GM21717 (cell line): ENCODE data around the gene ZNF513.
"Not testable (repeated sequence)": the region's sequence is repeated elsewhere in the genome, so short reads cannot be mapped to it uniquely, and the experiment has no call there.

Experiments
- ATAC-seq: cut with Tn5 transposase; IDR thresholded peaks from one replicate; pipeline ENCODE4 v1.9.1; 2021; ENCODE audit warnings: mild to moderate bottlenecking, moderate library complexity; ENCODE audit not compliant: unreplicated experiment

The ZNF513 gene, protein sequence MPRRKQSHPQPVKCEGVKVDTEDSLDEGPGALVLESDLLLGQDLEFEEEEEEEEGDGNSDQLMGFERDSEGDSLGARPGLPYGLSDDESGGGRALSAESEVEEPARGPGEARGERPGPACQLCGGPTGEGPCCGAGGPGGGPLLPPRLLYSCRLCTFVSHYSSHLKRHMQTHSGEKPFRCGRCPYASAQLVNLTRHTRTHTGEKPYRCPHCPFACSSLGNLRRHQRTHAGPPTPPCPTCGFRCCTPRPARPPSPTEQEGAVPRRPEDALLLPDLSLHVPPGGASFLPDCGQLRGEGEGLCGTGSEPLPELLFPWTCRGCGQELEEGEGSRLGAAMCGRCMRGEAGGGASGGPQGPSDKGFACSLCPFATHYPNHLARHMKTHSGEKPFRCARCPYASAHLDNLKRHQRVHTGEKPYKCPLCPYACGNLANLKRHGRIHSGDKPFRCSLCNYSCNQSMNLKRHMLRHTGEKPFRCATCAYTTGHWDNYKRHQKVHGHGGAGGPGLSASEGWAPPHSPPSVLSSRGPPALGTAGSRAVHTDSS

DNA sequence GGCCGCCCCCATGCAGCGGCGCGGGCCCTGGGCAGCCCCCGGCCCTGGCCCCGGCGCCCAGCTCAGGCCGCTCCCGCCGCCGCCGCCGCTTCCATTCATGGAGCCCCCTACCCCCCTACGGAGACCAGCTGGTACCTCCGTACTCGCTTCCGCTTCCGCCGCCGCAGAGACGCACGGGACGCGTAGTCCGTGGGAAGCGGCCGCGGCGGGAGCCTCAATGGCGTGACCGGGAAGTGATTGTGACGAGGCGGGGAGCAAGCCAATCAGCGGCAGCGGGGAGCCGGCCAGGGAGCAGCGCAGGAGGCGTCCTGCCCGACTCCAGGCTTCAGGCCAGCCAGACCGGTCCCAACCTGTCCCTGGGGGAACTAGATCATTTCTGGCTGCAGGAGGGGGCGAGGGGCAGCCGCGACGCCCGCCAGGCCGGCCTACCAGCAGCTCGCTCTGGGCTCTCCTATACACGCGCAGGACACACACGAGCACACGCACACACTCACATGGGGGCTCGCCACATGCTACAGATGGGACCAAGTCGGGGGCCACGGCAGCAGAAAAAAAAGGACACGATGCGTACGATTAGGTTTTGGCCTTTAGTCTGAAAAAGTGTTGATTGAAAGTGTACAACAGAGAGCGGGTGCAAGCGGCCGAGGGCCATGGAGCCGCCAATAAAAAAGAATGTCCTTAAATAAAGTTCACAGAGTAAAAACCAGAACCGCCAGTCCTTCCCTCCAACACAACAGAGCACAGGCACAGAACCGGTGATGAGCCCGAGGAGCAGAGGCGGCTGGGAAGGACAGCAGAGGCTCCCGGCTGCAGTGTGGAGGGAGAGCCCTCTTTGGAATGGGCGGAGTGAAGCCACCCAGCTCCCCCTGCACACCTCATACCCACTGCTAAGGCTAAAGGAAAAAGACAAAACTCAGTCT is at the start of gene ZNF513:
Gene ZNF513 (minus strand): TSS at position 109 of the 920 bp plus-strand sequence. CDS start 208 bp downstream, outside the sequence.
- ATAC-seq = peak; percentile 77

DNA sequence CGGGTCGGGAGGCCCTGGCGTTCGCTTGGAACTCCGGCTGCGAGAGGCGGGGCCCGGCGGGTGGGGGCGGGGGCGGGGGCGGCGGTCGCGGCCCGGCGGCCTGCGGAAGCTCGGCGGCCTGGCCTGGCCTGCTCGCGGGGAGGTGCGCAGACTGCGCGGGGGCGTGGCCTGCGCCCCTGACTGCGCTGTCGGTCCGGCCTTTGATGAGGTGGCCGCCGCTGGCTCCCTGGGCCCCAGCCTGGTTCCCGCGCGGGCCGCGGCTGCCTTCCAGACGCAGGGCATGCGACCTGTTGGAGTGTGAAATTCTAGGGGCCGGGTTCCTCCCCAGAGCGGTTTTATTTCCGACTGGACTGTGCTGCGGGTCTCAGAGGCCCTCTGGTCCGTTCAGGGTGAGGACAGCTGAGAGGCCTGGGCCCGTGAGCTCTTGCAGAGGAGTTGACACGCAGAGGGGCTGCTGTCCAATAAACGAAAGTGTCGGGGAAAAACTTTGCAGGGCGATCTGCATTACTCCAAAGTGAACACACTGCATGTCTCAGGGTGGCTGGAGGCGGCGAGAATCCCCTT is 48.5 kb upstream of the ZNF513 start:
- ATAC-seq = peak; percentile 68

DNA sequence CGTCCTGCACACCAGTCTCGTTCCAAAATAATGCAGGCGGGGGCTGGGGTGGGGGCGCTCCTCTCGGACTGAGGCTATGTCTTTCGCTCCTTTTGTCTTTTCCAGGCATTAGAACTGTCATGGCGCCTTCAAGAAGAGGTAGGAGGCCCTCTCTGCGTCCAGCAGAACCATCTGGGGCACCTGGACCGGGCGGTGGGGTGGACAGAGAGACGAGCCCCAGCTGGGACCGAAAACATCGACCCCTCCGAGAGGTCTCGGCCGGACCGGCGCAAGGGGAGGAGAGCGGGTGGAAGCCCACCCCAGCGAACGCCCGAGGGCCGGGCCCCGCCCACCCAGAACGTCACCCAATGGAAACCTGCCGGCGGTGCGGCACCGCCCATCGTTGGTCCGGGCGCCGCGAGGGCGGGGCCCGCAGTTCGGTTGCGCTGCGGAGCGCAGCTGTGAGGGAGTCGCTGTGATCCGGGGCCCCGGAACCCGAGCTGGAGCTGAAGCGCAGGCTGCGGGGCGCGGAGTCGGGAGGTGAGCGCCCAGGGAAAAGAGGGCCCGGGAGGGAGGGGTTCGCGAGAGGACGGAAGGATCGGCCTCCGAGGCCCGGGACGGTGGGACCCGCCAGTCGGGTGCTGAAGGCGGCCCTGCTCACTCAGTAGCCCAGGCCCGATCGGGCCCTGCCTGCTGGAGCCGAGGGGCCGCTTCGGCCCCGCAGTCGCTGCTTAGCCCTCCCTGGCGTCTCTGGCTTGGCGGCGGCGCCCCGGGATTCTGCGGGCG is 47.9 kb upstream of the ZNF513 start, which contains the start of gene NRBP1:
Gene NRBP1 (plus strand): TSS at position 419 of the 765 bp plus-strand sequence. CDS start 4,643 bp downstream, outside the sequence.
- peak; percentile 84 for ATAC-seq

DNA sequence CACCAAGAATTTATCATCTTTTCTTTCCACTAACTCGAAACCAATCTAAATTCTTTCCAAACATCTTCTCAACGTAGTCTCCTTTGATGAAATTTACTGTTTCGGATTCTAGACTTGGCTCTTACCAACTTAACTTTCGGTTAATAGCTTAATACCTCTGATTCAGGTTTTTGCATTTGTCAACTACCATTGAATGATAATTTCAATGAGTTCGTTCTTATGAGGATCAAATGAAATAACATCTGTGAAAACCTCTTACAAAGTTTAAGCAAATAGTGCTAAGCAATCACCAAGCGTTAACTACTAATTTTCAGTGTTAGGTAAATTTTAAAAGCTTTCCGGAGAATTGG is 47.3 kb upstream of the ZNF513 start:
- no peak for ATAC-seq

DNA sequence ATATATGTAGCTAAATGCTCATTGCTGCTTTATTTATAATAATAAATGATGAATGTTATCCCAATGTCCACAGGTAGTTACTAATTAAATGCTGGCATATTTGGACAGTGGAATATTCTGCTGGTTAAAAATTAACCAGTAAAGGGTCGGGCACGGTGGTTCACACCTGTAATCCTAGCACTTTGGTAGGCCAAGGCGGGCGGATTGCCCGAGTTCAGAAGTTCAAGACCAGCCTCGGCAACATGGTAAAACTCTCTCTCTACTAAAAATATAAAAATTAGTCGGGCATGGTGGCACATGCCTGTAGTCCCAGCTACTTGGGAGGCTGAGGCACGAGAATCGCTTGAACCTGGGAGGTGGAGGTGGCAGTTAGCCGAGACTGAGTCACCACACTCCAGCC is 44.5 kb upstream of the ZNF513 start:
- not testable (repeated sequence) for ATAC-seq

DNA sequence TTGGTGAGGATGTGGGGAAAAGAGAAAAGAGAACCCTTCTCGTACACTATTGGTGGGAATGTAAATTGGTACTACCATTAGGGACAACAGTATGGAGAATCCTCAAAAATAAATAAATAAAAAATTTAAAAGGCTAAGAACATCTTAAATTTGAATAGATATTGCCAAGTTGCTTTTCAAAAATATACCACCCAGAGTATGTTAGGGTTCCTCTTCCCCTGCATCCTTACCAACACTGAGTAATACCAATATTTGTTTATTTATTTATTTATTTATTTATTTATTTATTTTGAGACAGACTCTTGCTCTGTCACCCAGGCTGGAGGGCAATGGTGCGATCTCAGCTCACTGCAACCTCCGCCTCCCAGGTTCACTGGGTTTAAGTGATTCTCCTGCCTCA is 42.4 kb upstream of the ZNF513 start:
- ATAC-seq = no peak

DNA sequence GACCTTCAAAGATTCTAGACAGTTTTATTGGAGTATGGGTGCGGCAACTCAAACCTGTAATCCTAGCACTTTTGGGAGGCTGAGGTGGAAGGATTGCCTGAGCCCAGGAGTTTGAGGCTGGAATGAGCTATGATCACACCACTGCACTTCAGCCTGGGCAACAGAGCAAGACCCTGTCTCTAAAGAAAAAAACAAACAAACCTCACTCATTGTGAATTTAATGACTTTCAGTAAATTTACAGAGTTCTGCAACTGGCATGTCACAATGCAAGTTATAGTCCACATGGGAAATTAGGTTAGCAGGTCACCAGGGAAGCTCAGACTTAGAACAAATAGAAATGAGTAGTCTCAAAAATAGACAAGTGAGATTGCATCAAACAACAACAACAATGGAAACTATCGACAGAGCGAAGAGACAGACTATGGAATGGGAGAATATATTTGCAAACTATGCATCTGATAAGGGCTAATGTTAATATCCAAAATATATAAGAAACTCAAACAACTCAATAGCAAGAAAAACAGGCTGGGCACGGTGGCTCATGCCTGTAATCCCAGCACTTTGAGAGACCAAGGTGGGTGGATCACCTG is 41.2 kb upstream of the ZNF513 start:
- no peak for ATAC-seq

DNA sequence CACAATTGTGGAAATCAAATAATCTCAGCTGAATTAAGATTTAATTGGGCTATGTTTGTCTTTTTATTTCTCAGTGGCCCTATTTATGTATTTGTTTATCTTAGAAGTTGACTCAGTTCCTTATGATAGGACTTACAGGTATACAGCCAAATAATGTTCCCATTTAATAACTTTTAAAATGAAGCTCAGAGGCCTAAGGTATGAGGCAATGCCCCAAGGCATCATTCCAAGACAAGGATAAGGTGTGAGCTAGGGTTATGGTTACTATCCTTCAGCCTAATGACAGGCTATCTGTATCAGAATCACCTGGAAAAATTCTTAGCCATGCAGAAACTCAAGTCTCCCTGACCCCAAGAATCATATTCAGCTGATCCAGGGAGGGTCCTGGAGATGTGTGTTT is 40.5 kb upstream of the ZNF513 start:
- ATAC-seq = no peak

DNA sequence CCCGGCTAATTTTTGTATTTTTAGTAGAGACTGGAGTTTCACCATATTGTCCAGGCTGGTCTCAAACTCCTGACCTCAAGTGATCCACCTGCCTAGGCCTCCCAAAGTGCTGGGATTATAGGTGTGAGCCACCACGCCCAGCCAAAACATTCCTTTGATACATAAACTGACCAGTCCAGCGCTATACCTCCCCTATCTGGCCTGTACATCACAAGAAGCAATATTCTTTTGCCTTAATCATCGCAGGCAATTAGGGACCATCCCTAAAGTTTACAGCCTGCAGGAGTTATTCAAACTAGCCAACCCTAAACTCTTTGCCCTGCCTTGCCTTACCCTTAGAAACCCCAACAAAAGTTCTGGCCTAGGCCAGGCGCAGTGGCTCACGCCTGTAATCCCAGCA is 35.6 kb upstream of the ZNF513 start:
- no peak for ATAC-seq

DNA sequence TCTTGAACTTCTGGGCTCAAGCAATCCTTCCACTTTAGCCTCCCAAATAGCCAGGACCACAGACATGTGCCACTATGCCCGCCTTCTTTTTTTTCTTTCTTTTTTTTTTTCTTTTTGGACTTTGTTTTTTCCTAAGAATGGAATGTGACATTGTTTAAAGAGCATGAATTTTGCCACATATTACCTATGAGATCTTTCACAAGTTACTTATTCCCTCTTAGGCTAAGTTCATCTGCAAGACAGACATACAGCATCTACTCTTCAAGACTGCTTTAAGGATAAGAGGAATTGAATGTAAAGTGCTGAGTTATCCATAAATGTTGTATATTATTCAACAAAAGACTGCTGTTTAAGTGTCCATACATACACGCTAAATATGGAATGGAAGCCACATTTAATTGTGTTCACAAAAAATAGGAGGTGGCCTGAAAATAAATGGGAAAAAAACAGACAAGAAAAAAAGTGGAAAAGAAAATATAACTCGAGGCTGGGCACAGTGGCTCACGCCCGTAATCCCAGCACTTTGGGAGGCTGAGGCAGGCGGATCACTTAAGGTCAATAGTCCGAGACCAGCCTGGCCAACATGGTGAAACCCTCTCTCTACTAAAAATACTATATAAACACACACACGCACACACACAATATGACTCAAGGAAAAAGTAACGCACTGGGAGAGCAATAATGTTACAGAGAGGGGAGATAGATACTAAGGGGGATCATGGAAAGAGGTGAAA is 32.1 kb upstream of the ZNF513 start:
- ATAC-seq = no peak

DNA sequence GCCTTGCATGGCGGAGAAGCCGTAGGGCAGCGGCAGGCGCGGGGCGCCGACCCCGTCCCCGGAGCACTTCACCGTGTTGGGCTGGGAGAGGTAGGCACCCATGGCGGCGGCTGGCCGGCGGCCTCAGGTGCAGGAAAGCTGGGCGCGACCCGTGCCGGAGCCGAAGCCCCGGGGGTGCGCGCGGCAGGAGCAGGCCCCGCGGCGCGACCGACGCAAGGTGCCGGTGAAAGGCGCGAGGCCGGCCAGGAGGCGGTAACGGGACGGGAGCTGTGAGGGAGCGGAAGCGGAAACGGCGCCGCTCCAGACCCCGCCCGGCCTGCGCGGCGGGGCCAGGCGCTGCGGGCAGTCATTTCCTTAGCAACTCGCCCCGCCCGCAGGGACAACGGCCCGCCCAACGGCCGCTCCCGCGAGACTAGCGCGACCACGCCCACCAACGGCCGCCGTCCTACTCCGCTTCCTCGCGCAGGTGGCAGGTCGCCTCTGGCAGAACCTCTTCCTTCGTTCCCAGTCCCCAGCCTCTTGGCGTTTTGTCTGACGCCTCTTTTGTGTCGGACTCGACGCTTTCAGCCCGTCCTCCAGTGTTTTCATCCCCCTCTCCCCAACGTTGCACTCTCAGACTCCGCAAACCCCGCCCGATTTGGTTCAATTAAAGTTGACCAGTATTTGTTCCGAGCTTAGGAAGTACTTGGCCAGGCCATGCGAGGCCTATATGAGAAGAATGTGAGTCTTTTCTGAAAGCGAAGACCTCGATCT is 29.0 kb upstream of the ZNF513 start, which contains the start of gene PPM1G:
Gene PPM1G (minus strand): TSS at position 271 of the 753 bp plus-strand sequence. CDS start 169 bp downstream, at position 102.
- ATAC-seq = peak; percentile 94

DNA sequence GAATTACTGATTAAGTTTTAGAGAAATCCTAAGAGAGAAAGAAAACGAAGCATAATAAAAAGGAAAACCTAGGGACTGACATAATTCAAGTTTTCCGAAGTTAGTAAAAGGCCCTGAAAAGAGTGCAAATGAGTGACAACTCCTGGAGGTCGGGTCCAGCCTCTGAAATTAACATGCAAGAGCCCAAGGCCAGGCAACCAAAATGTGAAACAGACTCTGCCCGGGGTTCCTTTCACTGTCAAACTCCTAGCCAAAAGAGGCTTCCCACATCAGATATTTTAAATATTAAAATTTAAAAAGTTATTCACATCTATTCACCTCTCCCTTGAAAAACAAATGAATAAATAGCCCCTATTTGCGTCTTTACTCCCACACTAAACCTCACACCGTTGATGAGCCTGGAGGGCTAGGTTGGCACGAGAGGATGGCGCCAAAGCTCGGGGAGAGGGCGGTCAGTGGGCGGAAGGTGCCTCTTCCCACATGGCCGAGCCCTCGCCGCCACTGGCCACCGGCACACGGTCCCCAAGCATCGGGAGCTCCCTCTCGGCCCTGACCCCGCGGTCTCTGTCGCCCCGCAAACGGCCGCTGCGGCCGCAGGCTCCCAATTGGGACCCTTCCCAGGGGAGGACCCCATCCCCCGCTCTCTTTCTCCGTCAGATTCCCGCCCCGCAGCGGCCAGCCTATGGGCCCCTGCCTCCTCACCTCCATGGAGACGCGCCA is 28.2 kb upstream of the ZNF513 start:
- ATAC-seq = peak; percentile 34

DNA sequence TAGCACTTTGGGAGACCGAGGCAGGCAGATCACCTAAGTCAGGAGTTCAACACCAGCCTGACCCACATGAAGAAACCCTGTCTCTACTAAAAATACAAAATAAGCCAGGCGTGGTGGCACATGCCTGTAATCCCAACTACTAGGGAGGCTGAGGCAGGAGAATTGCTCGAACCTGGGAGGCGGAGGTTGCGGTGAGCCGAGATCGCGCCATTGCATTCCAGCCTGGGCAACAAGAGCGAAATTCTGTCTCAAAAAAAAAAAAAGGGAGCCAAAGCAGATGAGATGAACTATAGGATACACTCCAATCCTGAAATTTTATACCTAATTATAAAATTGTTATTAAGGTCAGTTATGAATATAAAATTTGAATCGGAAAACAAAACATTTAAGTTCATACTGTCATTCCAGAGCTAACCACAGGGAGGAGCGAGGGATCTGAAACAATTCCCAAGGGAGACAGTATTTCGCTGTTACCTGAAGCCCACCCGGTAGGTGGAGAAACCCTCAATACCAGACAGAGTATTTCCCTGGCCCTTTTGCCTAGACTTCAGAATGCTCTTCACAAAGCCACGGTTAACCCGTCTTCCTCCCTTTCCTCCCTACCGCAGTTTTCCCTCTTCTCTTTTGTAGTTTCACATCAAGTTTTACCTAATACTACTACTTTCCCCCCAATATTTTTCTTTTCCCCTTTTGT is 27.4 kb upstream of the ZNF513 start:
- no peak for ATAC-seq

DNA sequence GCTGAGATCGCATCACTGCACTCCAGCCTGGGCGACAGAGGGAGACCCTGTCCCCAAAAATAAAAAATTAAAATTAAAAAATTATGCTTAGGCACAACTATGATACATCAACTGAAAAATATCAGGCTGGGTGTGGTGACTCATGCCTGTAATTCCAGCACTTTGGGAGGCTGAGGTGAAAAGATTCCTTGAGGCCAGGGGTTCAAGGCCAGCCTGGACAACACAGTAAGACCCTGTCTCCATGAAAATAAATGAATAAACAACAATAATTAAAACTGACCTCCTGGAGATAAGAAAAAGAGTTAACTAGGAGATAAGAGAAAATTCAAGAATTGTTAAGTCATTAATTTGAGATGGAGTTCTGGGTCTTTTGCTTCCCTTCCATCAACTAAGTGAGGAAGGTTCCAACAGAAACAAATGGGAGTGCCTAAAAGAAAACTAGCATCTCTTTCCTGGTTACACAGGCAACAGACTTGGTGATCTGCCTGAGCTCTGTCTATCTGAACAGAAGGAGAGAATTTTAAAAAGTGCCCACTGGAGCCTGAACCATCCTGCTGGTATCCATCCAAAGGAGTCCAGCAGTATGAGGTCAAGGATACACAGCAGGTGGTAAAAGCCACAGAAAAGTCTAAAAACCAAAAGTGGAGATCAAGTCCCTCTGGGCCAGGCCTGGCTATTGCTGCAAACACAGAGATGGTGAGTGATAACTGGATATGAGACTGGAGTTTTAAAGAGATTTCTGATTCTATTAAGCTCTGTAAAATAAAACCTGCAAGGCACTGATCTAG is 20.0 kb upstream of the ZNF513 start:
- no peak for ATAC-seq

DNA sequence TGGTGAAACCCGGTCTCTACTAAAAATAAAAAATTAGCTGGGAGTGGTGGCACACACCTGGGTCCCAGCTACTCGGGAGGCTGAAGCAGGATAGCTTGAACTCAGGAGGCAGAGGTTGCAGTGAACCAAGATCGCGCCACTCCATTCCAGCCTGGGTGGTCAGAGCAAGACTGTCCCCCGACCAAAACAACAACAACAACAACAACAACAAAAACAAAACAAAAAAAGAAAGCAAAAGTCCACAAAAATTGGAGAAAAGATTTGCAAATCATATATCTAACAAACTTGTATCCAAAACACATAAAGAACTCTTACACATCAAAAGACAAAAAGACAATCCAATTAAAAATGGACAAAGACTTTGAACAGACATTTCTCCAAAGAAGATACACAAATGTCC is 18.4 kb upstream of the ZNF513 start:
- no peak for ATAC-seq

DNA sequence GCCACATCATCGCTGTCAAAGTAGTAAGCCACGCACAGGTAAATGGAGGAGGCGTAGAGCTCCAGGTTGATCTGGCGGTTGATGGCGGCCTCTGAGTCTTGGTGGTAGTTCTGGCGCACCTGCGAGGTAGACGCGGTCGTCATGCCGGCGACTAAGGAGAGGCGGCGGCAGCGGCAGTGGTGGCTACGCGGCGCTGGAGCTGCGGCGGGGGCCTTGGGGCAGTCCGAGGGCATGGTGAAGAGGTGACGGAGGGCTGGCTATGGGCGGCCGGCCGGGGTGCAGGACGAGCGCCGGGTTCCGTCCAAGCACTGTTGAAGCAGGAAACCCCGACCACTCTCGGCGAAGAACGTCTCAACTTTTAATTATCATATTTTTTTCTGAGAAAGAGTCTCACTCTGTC is 12.7 kb upstream of the ZNF513 start:
- ATAC-seq = no peak
